Amniotic epithelial cell (primary cell): ENCODE results near the gene TMEM150A.
"Not testable (repeated sequence)": the region's sequence is repeated elsewhere in the genome, so short reads cannot be mapped to it uniquely, and the experiment has no call there.

ENCODE experiments used
- DNase-seq: peaks from one replicate; pipeline ENCODE4 v3.0.0-alpha.2; 2010; ENCODE audit warnings: low read depth

Gene TMEM150A

GRCh38 chr2:85611705-85612587 lies 9.4 kb upstream of the TMEM150A start, which contains the start of gene C2orf68:
Gene C2orf68 (minus strand): TSS chr2:85612066. CDS start chr2:85611984, 82 bp downstream.
- DNase-seq, result peak; percentile 80

GRCh38 chr2:85611217-85611704 lies 8.8 kb upstream of the TMEM150A start:
- DNase-seq, result no peak

GRCh38 chr2:85607268-85608215 lies 5.0 kb upstream of the TMEM150A start:
- peak; percentile 89 for DNase-seq

GRCh38 chr2:85606116-85606455 lies 3.6 kb upstream of the TMEM150A start:
- no peak for DNase-seq

- peak; percentile 94 for DNase-seq
Measured at GRCh38 chr2:85605406-85606115, 3.1 kb upstream of the TMEM150A start.

- peak; percentile 46 for DNase-seq
Measured at GRCh38 chr2:85604568-85605339, 2.3 kb upstream of the TMEM150A start.

- not testable (repeated sequence) for DNase-seq
Measured at GRCh38 chr2:85604133-85604444, 1.6 kb upstream of the TMEM150A start.

GRCh38 chr2:85601771-85602475 lies 575 bp downstream of the TMEM150A start:
- peak; percentile 35 for DNase-seq

- no peak for DNase-seq
Measured at GRCh38 chr2:85600951-85601770, 1.3 kb downstream of the TMEM150A start.

GRCh38 chr2:85600235-85600575 lies 2.3 kb downstream of the TMEM150A start:
- DNase-seq, result no peak

GRCh38 chr2:85599468-85600234 lies 2.8 kb downstream of the TMEM150A start:
- no peak for DNase-seq

- no peak for DNase-seq
Measured at GRCh38 chr2:85598594-85599340, 3.7 kb downstream of the TMEM150A start.

GRCh38 chr2:85597241-85597640 lies 5.3 kb downstream of the TMEM150A start:
- DNase-seq, result no peak

GRCh38 chr2:85596486-85597143 lies 5.9 kb downstream of the TMEM150A start:
- no peak for DNase-seq

GRCh38 chr2:85596026-85596333 lies 6.5 kb downstream of the TMEM150A start:
- DNase-seq, result peak; percentile 21

- DNase-seq, result peak; percentile 99
Measured at GRCh38 chr2:85595301-85596025, 7.0 kb downstream of the TMEM150A start, which contains the start of gene RNF181. Gene RNF181 (plus strand): TSS chr2:85595745. CDS start chr2:85595764, 19 bp downstream.

- DNase-seq, result no peak
Measured at GRCh38 chr2:85594715-85595300, 7.7 kb downstream of the TMEM150A start.
